ENCODE results near the gene CCDC154. TPM values are rescaled to one million over a fixed set of nuclear protein-coding genes. Genes with fewer than 3 reads are reported as not detected.

The CCDC154 gene
- total and polyA plus RNA-seq, 9 of the 15 experiments (the other 6 are each of a cell fraction or from before 2014, with no cell fraction given), result 0.15 to 1.4 (median 0.20) TPM; not detected in 5

GRCh38 chr16:1472974-1473373 lies 28.6 kb upstream of the CCDC154 start (continued):
- TF ChIP-seq HDAC2 (IDR thresholded peaks at IDR 0.05) (0 out of 2 replicates have a peak, but pooled peaks have one; percentile 62), TCF7 (IDR thresholded peaks at IDR 0.05; ENCODE audit: borderline replicate concordance) (peak; percentile 96), MAFK (IDR thresholded peaks at IDR 0.05; ENCODE audit: low read length) (no peak), ZNF134 (CRISPR knock-in tag; conservative IDR thresholded peaks at IDR 0.05) (no peak), USF2 (CRISPR knock-in tag; IDR thresholded peaks at IDR 0.05) (no peak), CCNT2 (IDR thresholded peaks at IDR 0.05; ENCODE audit: borderline replicate concordance, extremely low read depth, insufficient read length, low read depth, low read length) (no peak), ZNF785 (CRISPR knock-in tag; IDR thresholded peaks at IDR 0.05) (no peak), MTA3 (IDR thresholded peaks at IDR 0.05; ENCODE audit: borderline replicate concordance) (peak; percentile 26; the same call in 1 of the 2 replicates), NCOA1 (IDR thresholded peaks at IDR 0.05; ENCODE audit: low read depth) (no peak), ARNT (IDR thresholded peaks at IDR 0.05) (peak in 1 of 2 experiments; percentile 31; a peak in 1 of 4 replicates), CBFB (CRISPR knock-in tag; IDR thresholded peaks at IDR 0.05) (no peak), TAF1 (IDR thresholded peaks at IDR 0.05; ENCODE audit: control insufficient read depth, extremely low read depth, insufficient read depth, low read length, severe bottlenecking) (no peak), NR3C1 (CRISPR knock-in tag; IDR thresholded peaks at IDR 0.05) (no peak), LARP7 (IDR thresholded peaks at IDR 0.05) (no peak), RERE (CRISPR knock-in tag; IDR thresholded peaks at IDR 0.05; ENCODE audit: borderline replicate concordance) (no peak), IRF2 (CRISPR knock-in tag; IDR thresholded peaks at IDR 0.05) (no peak), ZNF561 (CRISPR knock-in tag; conservative IDR thresholded peaks at IDR 0.05) (no peak), SMARCE1 (IDR thresholded peaks at IDR 0.05) (peak; percentile 57), ZNF23 (CRISPR knock-in tag; IDR thresholded peaks at IDR 0.05) (no peak), ZEB2 (IDR thresholded peaks at IDR 0.05) (0 out of 2 replicates have a peak, but pooled peaks have one; percentile 34), CBFA2T2 (conservative IDR thresholded peaks at IDR 0.05) (peak; percentile 74), TOE1 (IDR thresholded peaks at IDR 0.05; ENCODE audit: borderline replicate concordance) (peak; percentile 35; the same call in 1 of the 2 replicates), TOE1 (CRISPR knock-in tag; IDR thresholded peaks at IDR 0.05; ENCODE audit: borderline replicate concordance, low read depth) (no peak)
